ENCODE measurements around the gene TRHDE.

Gene TRHDE

GRCh38 chr12:72272091-72272661 is at the start of gene TRHDE:
Gene TRHDE, plus strand, starts transcription at chr12:72272370. Its CDS starts 274 bp downstream, at chr12:72272644.
- peak; percentile 58 for DNase-seq (ENCODE audit: low spot score)

DNA sequence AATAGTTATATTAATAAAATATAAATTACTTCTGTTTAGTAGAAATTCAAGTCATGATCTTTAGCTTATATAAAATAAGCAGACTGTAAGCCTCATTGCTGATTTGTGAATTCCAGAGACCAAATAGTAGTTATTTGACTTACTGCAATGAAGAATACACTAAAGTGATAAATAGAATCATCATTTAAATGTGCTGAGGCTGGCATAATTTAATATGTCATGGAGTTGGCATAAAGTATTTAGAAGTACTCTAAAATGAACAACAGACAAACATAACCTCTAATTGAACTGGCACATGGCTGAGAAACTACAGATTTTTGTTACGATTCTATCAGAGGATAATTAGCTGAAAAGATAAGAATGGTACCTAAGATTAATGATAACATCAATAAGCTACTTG is 45.7 kb upstream of the TRHDE start:
- DNase-seq (ENCODE audit: low spot score), result no peak

DNA sequence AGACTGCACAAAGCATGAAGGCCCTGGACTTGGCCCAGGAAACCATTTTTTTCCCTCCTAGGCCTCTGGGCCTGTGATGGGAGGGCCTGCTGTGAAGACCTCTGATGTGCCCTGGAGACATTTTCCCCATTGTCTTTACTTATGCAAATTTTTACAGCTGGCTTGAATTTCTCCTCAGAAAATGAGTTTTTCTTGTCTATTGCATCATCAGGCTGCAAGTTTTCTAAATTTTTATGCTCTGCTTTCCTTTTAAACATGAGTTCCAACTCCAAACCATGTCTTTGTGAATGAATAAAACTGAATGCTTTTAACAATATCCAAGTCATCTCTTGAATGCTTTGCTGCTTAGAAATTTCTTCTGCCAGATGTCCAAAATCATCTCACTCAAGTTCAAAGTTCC is 43.7 kb upstream of the TRHDE start:
- DNase-seq (ENCODE audit: low spot score), result no peak

GRCh38 chr12:72230589-72230988 is 41.6 kb upstream of the TRHDE start:
- no peak for DNase-seq (ENCODE audit: low spot score)

GRCh38 chr12:72234886-72235285 is 37.3 kb upstream of the TRHDE start:
- DNase-seq (ENCODE audit: low spot score), result no peak

DNA sequence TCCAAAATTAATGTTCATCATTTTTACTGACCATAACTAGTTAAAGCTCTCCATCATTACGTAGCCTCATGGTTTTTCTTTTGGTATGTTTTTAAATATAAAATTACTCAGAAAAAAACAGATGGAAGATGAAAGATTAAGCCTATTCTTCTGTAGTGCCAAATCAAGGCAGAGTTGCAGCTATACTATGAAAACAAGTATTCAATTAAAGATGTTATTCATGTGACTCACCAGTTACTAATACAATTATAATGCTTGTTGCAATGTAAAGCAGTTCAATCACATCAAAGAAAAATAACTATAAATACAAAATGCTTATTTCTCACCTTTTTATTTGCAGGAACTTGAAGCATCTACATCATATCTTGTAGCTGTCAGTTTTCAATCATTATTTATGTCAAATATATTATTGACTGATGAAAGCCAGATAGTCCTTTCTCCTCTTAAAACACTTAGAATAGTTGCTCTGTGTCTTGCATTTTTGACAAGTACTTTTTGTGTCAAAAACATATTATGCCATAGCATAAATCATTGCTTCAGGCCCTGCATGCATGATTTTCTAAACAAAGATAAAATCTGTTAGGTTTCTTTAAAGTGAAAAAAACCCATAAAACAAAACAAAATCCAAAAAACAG is 36.0 kb upstream of the TRHDE start:
- no peak for DNase-seq (ENCODE audit: low spot score)

DNA sequence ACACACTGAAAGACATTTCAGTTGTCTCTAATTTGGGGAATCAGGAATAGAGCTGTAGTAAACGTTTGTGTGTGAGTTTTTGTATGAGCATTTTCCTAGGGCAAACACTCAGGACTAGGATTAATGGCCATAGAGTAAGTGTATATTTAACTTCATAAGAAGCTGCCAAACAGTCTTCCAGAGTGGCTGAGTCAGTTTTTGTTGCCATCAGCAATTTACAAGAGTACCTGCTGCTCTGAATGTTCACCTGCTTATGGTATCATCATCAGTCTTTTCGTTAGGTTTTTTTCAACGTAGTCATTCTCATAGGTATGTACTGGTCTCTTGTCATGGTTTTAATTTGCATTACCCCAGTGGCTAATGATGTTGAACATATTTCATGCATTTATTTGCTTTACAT is 30.6 kb upstream of the TRHDE start:
- DNase-seq (ENCODE audit: low spot score), result no peak

DNA sequence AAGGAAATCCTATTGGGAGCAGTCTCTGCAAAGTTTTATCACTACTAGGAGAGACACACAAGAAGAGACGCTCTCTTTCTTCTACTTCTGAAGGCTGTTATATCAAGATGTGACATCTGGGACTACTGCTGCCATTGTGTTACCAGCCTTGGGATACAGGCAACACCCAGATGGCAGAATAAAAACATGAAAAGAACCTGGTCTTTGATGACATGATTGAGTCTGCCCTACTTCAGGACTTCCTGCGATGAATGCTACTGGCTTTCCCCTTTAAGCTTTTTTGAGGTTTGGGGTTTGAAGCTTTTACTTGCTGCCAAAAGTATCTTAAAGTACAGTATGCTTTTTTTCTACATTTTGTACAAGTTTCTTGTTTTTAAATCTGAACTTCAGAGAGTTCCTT is 29.2 kb upstream of the TRHDE start:
- no peak for DNase-seq (ENCODE audit: low spot score)

GRCh38 chr12:72246370-72246769 is 25.8 kb upstream of the TRHDE start:
- no peak for DNase-seq (ENCODE audit: low spot score)

DNA sequence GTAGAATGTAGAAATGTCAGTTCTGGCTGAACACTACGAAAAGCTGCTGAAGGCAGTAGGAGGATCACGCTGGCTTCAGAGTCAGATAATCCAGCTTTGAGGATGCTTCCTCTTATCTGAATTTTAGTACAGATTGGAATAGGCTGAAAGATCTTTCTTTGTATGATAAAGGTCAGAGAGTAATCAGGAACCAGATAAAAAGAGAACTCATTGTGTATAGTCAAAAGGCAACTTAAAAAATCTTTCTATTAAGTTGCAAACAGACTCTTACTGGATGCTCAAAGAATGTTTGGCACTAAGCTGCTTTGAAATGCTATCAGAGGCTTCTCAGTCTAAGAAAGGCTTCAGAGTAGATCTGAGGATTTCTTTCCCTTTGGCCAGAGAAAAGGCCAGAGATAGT is 21.8 kb upstream of the TRHDE start:
- no peak for DNase-seq (ENCODE audit: low spot score)

- DNase-seq (ENCODE audit: low spot score), result no peak
Measured at GRCh38 chr12:72256725-72257124, 15.4 kb upstream of the TRHDE start.

DNA sequence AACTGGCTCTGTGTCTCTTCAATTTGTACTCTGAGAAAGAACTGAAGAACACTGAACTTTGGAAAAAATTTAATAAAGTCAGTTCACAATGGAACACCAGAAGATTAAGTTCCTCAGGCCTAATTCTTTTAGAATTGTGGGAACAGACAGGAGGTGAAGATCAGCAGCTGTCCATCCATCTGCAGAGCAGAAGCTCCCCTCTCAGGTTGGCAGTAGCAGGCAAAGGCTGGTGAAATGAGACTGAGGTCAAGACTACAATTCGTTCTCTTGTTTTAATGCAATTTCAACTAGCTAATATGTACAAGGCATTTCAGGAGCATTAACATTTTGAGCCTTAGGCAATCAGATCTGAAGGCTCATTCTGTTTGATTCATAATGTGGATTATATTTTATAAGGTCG is 10.3 kb upstream of the TRHDE start:
- DNase-seq (ENCODE audit: low spot score), result no peak

- no peak for DNase-seq (ENCODE audit: low spot score)
Measured at GRCh38 chr12:72264548-72265175, 7.5 kb upstream of the TRHDE start.

DNA sequence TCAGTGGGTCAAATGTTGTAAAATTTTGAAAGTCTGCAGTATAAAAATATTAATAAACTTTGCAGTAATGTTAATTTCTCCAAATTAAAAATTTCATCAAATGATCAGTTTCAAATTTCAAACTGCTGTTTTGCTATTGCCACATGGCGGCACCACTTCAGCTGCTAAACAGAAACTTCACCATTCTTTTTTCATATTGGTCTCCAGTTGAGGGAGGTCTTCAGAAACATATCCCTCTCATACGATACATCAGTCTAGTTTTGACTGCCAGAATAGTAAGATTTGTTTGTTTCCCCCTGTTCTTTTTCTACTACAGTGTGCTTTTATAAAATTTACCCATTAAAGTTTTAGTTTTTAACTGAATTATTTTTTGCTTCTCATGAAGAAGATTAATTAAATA is 4.2 kb upstream of the TRHDE start:
- no peak for DNase-seq (ENCODE audit: low spot score)

DNA sequence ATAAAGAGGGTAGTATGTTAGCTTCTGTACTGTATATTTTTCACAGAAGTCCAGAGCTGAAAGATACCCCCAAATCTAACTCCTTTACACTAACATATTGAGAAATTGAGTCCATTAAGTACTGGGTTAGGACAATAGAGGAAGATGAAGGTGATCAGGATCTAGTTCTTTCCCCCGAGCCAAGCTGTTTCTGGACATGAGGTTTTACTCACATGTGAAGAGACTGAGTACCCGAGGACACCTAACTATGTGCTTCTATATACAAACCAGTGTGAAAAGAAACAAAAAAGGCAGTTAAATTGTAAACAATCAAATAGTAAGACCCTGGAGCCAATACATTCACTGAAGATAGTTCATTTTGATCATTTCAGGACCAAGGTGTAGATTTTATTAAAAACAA is 3.8 kb upstream of the TRHDE start:
- no peak for DNase-seq (ENCODE audit: low spot score)

DNA sequence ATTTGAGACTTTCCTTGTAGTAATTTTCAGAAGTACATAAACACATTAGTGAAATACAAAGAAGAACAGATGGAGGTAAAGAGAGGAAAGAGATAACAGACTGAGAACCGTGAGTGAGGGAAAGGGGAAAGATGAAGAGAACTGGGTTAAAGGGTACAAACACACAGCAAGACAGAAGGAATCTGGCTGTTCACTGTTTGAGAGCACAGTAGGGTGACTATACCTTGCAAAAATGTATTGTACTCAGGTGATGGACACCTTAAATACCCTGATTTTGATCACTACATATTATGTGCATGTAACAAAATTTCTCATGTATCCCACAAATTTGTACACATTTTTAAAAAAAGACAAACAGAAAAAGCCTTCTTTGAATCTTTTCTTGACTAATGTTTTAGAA is 2.7 kb upstream of the TRHDE start:
- DNase-seq (ENCODE audit: low spot score), result no peak

- DNase-seq (ENCODE audit: low spot score), result no peak
Measured at GRCh38 chr12:72270246-72270645, 1.9 kb upstream of the TRHDE start.

DNA sequence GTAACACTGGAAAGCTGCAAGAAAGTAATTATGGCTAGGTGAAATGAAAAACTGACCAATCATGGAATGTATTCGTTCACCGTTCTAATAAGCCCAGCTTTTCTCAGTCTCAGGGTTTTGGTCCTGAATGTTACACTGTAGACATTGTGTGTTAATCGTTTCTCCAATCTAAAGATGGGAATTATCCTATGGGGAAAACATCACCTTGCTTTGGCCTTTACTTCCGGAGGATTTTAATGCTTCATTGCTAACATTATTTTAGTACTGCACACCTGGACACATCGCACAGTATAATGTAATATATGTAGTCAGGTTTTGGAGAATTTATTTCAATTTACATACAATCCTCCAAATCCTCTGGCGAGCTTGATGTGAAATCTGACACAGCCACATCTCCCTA is 1.2 kb upstream of the TRHDE start:
- DNase-seq (ENCODE audit: low spot score), result no peak

DNA sequence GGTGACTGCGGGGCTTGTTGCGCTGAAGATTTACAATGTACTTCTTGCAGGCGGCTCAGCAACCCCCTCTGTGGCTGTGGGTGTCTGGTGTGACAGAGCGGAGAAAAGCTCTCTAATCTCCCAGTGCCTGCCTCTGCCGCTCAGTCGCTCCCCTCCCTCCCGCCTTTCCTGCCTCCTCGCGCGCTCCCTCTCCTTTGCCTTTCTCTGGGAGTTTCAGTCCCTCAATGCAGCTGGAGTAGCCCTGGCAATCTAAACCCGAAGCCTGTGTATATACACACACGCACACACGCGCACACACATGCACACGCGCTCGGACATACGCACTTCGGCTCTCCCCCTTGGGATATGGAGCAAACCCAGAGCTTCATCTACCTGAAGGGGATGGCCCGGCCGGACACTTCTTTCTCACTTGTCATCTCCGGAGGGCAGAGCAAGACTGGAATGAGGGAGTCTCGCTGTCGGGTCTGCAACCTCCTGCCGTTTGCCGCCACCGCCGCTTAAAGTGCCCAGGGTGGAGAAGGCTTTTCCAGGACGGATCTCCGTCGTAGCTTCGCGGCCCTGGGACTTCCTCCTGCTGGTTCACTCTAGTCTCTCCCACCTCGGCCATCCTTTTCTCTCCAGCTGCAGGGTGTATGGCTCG is 599 bp upstream of the TRHDE start:
- DNase-seq (ENCODE audit: low spot score), result peak; percentile 56

DNA sequence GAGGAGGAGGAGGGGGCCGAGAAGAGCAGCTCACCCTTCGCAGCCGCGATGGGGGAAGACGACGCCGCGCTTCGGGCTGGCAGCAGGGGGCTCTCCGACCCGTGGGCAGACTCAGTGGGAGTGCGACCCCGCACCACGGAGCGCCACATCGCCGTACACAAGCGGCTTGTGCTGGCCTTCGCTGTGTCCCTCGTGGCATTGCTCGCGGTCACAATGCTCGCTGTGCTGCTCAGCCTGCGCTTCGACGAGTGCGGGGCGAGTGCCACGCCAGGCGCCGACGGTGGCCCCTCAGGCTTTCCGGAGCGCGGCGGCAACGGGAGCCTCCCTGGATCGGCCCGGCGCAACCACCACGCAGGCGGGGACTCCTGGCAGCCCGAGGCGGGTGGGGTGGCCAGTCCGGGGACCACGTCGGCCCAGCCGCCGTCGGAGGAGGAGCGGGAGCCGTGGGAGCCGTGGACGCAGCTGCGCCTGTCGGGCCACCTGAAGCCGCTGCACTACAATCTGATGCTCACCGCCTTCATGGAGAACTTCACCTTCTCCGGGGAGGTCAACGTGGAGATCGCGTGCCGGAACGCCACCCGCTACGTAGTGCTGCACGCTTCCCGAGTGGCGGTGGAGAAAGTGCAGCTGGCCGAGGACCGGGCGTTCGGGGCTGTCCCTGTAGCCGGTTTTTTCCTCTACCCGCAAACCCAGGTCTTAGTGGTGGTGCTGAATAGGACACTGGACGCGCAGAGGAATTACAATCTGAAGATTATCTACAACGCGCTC is 745 bp downstream of the TRHDE start:
- peak; percentile 63 for DNase-seq (ENCODE audit: low spot score)

GRCh38 chr12:72273499-72273837 is 1.3 kb downstream of the TRHDE start:
- DNase-seq (ENCODE audit: low spot score), result no peak

DNA sequence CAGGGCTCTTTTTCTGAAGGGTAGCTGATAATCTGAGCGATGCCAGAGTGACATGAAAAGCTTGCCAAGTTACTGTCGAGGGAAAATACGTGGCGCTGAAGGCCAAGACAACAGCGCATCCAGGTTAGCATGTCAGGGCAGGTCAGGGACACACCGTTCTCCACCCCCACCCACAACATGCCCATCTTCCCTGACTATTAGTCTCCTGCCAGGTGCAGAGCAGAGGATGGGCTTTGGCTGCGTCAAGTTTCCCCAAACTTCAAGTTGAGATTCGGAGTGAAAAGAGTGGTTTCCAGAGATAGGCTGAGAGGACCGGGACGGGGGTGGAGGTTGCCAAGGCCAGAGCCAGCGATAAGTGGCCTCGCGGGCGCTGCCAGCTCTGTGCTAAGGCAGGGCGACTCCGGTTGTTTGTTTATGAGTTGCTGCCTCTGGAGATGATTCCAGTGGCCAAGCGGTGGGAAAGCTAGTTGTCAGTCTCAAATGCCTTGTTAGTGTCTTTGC is 1.7 kb downstream of the TRHDE start:
- DNase-seq (ENCODE audit: low spot score), result no peak

- DNase-seq (ENCODE audit: low spot score), result peak; percentile 66
Measured at GRCh38 chr12:72274931-72275330, 2.8 kb downstream of the TRHDE start.

All from HuH-7 (cell line).